ENCODE data around the gene CDK11B.

GRCh38 chr1:1591452-1591851 is 67.4 kb downstream of the CDK11B start:
- TF ChIP-seq CTCF (IDR thresholded peaks at IDR 0.05) (no peak), POLR2A (IDR thresholded peaks at IDR 0.05) (no peak), POLR2AphosphoS5 (IDR thresholded peaks at IDR 0.05; ENCODE audit: insufficient read depth in 1 of 2, low read depth in 1 of 2) (no peak)

All from vagina (tissue), 2 donors.